ENCODE results near the gene ADAMTS14.

The ADAMTS14 gene

GRCh38 chr10:70671619-70672164 lies 614 bp upstream of the ADAMTS14 start:
- Histone ChIP-seq H3K4me1 (ENCODE audit: insufficient read depth, poor library complexity, severe bottlenecking) (peaks cover 10% of the 10 kb centered on the region), H3K9me3 (ENCODE audit: severe bottlenecking) (no peaks in the 10 kb centered on the region), H3K4me3 (ENCODE audit: severe bottlenecking) (peak overlapping the region; percentile 22), H3K36me3 (ENCODE audit: low read depth) (no peaks in the 10 kb centered on the region), H3K27me3 (ENCODE audit: insufficient read depth, poor library complexity, severe bottlenecking) (peaks cover 5% of the 10 kb centered on the region), H3K27ac (ENCODE audit: poor library complexity, severe bottlenecking) (no peak overlapping the region)
- TF ChIP-seq, protein P1, sequence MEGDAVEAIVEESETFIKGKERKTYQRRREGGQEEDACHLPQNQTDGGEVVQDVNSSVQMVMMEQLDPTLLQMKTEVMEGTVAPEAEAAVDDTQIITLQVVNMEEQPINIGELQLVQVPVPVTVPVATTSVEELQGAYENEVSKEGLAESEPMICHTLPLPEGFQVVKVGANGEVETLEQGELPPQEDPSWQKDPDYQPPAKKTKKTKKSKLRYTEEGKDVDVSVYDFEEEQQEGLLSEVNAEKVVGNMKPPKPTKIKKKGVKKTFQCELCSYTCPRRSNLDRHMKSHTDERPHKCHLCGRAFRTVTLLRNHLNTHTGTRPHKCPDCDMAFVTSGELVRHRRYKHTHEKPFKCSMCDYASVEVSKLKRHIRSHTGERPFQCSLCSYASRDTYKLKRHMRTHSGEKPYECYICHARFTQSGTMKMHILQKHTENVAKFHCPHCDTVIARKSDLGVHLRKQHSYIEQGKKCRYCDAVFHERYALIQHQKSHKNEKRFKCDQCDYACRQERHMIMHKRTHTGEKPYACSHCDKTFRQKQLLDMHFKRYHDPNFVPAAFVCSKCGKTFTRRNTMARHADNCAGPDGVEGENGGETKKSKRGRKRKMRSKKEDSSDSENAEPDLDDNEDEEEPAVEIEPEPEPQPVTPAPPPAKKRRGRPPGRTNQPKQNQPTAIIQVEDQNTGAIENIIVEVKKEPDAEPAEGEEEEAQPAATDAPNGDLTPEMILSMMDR (IDR thresholded peaks at IDR 0.05; ENCODE audit: poor library complexity, severe bottlenecking), result peak; percentile 18
- DNase-seq (ENCODE audit: low spot score) (no peak), ATAC-seq (ENCODE audit: low read depth) (no peak; the same call in 2 of the 3 replicates)

DNA sequence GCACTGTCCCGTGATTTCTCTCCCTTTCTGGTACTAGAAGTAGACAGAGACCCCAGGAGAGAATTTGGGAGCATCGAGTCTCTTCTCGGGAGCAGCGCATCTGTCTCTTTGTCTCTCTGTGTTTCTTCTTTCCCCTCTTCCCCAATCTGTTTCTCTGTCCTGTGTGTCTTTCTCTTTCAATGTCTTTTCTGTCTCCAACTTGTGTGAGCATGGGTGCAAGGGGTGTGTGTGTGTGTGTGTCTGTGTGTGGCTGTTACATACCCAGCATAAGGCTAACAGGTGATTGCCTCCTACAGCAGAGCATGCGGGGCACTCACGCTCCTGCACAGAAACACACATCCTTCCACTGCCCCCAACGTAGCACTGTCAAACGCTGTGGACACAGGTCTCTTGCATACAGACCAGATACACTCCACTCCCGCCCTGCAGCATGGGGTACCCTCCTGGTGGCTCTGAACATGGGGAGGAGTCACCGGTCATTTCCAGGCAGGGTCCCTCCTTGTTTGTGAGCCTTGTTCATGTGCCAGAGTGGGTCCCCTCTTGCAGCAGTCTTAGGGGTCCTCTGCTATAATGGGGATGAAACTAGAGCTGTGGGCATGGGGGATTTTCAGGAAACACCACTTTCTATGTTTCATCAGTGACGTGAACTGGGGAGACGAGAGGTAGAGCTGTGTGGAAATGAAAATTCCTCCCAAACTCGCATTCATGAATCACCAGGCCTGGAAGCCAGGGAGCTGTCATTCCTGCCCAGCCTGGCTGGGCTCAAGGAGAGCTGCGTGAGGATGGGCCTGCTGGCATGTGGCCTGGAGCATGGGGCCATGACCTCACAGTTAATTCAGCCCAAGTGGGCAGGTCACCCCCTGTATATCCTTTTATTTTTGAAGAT lies 980 bp downstream of the ADAMTS14 start:
- Histone ChIP-seq H3K4me1 (ENCODE audit: insufficient read depth, poor library complexity, severe bottlenecking) (peaks cover 10% of the 10 kb centered on the region), H3K9me3 (ENCODE audit: severe bottlenecking) (no peaks in the 10 kb centered on the region), H3K27ac (ENCODE audit: poor library complexity, severe bottlenecking) (no peak overlapping the region), H3K27me3 (ENCODE audit: insufficient read depth, poor library complexity, severe bottlenecking) (peaks cover 5% of the 10 kb centered on the region), H3K36me3 (ENCODE audit: low read depth) (no peaks in the 10 kb centered on the region), H3K4me3 (ENCODE audit: severe bottlenecking) (no peak overlapping the region)
- DNase-seq (ENCODE audit: low spot score), result no peak
- TF ChIP-seq, protein P1 (IDR thresholded peaks at IDR 0.05; ENCODE audit: poor library complexity, severe bottlenecking), result no peak
- peak; percentile 80 for ATAC-seq (ENCODE audit: low read depth)

DNA sequence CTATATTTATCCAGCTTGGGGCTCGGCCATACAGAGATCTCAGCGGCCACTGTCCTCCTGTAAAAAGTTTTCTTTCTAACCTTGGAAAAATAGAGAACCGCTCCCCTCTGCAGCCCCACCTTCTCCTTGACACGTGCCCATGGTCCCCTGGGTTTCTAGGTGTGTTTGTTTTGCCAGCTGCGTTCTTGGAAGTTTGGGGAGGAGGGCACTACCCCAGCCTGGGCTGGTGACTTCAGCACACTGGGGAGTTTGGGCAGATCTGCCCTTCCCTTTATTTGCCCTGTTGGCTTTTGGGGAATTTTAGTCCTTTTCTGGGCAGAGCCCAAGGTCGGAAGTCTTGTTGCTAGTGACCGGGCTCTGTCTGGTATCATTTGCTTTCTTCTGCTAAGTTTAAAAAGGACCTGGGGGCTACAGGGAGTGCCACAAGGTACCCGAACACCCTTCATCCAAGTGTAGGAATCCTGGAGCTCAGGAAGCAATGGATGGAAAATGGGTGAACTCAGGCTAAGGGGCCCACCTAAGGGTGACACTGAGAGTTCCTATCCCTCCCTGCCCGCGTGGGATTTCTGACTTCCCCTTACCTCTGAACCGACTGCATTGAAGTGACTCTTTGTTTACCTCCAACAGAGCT lies 1.7 kb downstream of the ADAMTS14 start:
- H3K27ac ChIP-seq (ENCODE audit: poor library complexity, severe bottlenecking), result no peak overlapping the region
- no peak overlapping the region for H3K4me3 ChIP-seq (ENCODE audit: severe bottlenecking)
- peaks cover 10% of the 10 kb centered on the region for H3K4me1 ChIP-seq (ENCODE audit: insufficient read depth, poor library complexity, severe bottlenecking)
- H3K27me3 ChIP-seq (ENCODE audit: insufficient read depth, poor library complexity, severe bottlenecking), result peaks cover 5% of the 10 kb centered on the region
- H3K9me3 ChIP-seq (ENCODE audit: severe bottlenecking), result no peaks in the 10 kb centered on the region
- H3K36me3 ChIP-seq (ENCODE audit: low read depth), result no peaks in the 10 kb centered on the region
- DNase-seq (ENCODE audit: low spot score) (no peak), ATAC-seq (ENCODE audit: low read depth) (no peak)
- TF ChIP-seq, protein P1 (IDR thresholded peaks at IDR 0.05; ENCODE audit: poor library complexity, severe bottlenecking), result no peak

- Histone ChIP-seq H3K36me3 (ENCODE audit: low read depth) (no peaks in the 10 kb centered on the region), H3K27me3 (ENCODE audit: insufficient read depth, poor library complexity, severe bottlenecking) (peaks cover 5% of the 10 kb centered on the region), H3K4me3 (ENCODE audit: severe bottlenecking) (no peak overlapping the region), H3K9me3 (ENCODE audit: severe bottlenecking) (no peaks in the 10 kb centered on the region), H3K27ac (ENCODE audit: poor library complexity, severe bottlenecking) (no peak overlapping the region), H3K4me1 (ENCODE audit: insufficient read depth, poor library complexity, severe bottlenecking) (peaks cover 10% of the 10 kb centered on the region)
- TF ChIP-seq, protein P1 (IDR thresholded peaks at IDR 0.05; ENCODE audit: poor library complexity, severe bottlenecking), result no peak
- ATAC-seq (ENCODE audit: low read depth) (no peak), DNase-seq (ENCODE audit: low spot score) (no peak)
Observed at GRCh38 chr10:70674560-70675495, 2.5 kb downstream of the ADAMTS14 start.

Measured in RWPE2 (cell line).